ENCODE measurements around the gene MLX.
"Not testable (repeated sequence)": the region's sequence is repeated elsewhere in the genome, so short reads cannot be mapped to it uniquely, and the experiment has no call there.

MLX gene

DNA sequence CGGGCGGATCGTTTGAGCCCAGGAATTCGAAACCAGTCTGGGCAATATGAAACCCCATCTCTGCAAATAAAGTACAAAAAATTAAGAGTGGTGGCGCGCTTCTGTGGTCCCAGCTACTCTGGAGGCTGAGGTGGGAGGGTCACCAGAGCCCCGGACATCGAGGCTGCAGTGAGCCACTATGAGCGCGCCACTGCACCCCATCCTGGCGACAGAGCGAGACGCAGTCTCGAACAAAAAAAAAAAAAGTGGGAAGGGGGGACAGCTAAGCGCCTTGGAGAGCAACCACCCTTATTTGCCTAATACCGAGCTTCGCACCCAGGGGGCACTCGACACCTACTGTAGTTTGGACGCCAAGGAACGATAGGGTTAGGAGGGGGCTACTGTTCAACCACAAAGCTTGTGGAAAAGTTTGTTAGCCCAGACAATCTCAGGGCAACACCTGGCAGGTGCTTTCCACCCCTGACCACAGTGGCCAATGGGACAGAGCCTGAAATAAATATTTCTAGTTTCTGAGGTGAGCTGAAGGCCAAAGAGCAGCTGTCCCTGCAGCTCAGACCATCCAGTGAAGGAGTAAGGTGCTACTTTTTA, 11.5 kb downstream of the MLX start:
- DNase-seq (ENCODE audit: low read depth in 2 of 2), result peak; percentile 58 to 60

DNA sequence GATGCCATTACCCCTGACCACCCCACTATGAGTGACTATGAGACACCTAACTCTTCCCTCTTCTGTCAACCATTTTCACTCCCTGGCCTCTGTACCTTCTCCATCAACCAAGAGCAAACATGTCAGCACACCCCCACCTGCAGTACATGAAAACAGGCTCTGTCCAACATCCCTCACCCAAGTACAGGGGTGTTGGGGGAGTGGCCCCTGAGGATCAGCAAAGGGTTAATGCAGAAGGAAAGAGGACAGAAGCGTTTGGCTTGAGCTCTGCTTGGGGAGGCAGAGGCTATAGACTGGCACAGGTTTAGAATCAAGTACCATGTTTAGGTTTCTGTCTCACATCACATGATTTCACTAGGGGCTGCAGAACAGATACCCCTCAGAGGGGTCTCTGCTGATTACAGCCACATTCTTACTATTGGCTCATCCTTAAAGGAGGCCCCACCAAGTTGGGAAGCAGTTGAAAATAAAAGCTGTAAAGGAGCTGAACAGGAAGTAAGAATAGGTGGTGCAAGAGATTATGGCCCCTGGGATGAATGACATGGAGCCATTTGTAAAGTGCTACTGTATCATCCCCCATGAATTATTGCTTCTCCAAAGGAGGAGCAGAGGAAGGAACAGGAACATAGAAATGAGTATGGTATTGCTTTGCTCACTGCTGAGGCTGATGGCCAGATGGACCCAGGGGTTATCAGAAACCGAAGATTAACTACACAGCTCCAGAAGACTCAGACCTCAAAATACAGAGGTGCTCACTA, 13.1 kb downstream of the MLX start:
- no peak for DNase-seq (ENCODE audit: low read depth in 2 of 2)

DNA sequence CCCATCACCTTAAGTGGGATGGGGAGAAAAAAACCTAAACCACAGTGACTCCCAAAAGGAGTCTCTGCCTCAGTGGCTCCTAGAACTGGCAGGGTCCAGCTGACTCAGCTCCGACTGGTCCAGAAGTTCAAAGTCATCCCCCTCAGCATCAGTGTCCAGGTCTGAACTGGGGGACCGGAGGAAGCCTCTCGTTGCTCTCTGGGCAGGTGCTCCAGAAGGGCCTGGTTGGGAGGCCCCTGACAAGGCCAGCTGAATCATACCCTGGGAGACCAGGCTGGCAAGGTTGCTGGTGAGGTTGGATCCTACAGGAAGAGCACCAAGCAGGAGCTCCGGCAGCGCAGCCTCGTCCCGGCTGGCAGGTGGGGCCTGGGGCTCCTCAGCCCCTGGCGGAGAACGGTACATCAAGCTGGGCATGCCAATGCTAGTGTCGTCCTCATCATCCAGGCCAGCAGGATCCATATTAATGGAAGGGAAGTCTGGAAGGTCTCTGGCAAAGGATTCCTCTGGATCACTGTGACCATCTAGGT, 14.9 kb downstream of the MLX start:
- DNase-seq (ENCODE audit: low read depth in 2 of 2), result no peak

DNA sequence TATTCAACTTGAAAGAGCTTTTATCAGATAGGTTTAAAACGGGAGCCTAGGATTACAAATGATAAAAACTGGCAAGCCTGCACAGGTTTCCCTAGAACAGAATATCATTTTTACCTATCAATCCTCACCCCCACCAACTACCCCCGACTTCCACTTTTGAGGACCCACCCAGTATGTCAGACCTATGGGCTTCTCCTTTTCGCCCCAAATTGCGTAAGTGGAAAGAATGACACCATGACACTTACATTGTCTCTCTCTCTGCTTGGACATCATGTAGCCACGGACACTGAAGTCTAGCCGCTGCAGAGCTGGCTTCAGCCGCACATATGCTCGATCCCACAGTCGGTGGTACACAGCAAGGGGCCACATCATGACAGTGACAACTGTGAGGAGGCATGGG, 18.0 kb downstream of the MLX start:
- no peak for DNase-seq (ENCODE audit: low read depth in 2 of 2)

DNA sequence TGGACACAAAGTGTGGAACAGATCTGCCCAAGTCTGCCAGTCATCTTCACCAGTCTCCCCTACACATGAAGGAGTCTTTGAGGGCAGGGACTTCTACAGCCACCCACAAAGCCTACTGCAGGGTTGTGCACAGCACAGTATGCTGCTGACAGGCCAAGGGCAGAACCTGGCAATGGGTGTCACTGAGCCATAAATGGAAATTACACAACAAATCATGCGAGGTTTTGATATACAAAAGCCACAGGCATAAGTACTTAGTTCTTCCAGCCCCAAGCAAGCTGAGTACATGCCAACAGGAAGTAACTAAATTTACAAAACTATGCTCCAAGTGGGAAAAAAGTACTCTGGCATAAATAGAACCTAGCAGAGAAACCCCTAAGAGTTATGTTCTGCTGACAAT, 18.5 kb downstream of the MLX start:
- no peak for DNase-seq (ENCODE audit: low read depth in 2 of 2)

DNA sequence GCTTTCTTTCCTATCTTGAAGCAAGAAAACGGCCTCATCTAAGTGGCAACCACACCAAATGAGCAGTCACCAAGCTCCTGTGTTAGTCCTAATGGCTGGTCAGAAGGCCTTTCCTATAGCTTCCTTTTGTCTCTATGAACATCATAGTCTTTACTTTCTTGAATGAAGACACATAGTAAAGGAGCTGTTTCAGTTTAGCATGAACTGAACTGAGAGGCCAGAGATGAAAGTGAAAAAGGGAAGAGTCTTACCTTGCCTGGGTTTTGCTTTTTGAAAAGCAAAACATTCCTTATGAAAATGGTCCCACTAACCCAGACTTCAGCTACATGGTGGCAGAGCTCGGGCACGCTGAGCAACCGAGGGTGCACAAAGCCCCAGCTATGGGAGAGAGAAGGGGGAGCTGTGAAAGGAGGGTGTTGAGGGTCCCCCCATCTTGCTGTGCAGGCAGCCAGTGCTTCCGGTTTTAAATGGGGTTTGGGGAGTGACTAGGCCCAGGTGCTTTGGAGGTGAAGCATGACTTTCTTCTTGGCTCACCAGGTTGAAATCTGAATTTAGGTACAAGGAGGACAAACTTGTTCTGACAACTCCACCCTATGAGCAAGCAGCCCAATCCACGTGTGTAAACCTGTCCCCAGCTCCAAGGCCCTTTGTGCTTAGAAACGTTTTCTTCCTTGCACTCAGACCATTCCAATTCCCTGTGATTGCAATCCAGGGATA, 19.8 kb downstream of the MLX start:
- no peak for DNase-seq (ENCODE audit: low read depth in 2 of 2)

DNA sequence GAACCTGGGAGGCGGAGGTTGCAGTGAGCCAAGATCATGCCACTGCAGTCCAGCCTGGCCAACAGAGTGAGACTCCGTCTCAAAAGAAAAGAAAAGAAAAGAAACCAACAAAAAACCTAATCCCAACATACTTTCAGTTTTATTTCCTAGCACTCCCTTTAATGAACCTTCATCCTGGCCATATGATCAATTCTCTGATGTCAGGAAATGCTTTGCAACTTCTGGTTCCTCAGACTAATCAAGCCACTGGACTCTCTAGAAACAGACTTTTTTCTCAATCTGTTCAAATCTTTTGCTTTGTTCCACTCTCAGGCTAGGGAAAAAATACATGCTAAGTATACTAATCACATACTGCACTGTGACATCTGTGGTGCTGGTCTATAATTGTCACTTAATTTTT, 24.0 kb downstream of the MLX start:
- no peak for DNase-seq (ENCODE audit: low read depth in 2 of 2)

DNA sequence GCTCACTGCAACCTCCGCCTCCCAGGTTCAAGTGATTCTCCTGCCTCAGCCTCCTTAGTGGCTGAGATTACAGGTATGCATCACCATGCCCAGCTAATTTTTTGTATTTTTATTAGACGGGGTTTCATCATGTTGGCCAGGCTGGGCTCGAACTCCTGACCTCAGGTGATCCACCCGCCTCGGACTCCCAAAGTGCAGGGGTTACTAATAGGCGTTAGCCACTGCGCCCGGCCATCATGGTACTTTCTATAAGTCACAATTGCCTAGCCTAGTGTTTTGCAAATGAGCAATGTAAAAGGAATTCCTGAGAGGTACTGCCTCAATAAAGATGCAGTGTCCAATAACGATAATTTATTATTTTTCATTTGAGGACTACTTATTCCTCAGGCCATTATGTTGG, 24.5 kb downstream of the MLX start:
- no peak for DNase-seq (ENCODE audit: low read depth in 2 of 2)

DNA sequence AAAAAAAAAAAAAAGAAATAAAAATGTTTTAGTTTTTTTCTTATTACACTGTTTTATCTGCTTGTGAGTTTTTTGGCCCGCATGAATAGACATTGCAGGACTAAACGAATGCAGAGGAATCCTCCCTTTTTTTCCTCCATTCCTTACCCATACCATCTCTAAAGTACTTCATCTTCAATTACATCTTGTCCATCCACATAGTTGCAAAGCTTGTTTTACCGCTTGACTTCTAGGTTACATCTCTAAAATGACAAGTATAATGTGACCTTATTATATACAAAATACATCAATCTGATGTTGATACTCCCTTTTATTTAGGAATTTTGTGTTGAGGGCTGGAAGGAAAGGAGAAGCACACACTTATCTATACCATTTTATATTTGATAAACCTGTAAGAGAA, 29.5 kb downstream of the MLX start:
- no peak for DNase-seq (ENCODE audit: low read depth in 2 of 2)

DNA sequence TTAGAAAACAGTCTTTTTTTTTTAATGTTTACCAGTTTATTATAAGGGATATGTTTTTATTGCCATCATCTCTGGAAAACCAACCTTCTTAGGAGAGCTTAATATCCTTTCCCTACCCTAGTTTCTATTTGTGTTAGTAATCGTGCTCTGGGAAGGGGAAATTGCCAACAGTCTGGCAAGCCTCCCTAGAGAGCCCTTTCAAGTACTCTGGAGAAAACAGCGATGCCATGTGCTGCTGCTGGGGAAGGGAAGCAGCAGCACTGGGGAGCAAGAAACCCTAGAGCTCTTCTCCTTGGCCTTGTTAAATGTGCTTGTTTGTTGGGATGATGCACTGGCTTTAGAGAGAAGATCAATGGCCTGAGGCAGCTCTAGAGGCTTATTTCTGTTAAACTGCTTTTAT, 32.0 kb downstream of the MLX start:
- DNase-seq (ENCODE audit: low read depth in 2 of 2), result no peak

DNA sequence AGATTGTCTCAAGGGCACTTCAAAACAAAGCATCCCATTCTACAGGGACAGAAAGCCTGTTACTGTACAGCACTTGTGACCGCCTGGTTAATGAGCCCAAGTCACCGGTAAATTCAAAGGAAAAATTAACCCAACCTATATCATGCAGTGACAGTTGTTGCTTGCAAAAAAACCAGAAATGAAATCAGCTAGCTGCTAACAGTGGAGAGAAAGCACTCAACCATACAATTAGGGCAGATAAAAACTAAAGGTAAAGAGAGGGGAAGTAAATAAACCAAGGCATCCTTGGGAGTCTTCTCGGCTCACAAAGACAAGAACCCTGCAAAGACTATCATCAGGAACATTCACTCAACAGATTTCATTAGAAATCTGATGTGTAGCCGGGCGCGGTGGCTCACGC, 36.4 kb downstream of the MLX start:
- DNase-seq (ENCODE audit: low read depth in 2 of 2), result no peak

DNA sequence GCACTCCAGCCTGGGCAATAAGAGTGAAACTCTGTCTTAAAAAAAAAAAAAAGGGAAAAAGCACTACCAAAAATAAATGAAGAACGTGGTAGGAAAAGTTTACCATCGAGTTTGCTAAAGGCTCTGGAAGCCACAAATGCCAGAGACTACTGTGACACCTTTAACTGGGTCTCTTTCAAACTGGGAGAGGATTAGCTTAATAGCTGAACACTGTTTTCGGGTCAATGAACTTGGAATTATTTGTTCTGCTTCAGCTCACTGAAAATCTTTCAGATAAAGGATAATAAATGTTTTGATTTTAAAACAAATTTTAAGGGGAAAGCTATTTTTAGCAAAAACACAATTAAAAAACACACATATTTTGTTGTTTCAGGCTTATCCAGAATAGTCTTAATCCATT, 40.9 kb downstream of the MLX start:
- DNase-seq (ENCODE audit: low read depth in 2 of 2), result no peak

DNA sequence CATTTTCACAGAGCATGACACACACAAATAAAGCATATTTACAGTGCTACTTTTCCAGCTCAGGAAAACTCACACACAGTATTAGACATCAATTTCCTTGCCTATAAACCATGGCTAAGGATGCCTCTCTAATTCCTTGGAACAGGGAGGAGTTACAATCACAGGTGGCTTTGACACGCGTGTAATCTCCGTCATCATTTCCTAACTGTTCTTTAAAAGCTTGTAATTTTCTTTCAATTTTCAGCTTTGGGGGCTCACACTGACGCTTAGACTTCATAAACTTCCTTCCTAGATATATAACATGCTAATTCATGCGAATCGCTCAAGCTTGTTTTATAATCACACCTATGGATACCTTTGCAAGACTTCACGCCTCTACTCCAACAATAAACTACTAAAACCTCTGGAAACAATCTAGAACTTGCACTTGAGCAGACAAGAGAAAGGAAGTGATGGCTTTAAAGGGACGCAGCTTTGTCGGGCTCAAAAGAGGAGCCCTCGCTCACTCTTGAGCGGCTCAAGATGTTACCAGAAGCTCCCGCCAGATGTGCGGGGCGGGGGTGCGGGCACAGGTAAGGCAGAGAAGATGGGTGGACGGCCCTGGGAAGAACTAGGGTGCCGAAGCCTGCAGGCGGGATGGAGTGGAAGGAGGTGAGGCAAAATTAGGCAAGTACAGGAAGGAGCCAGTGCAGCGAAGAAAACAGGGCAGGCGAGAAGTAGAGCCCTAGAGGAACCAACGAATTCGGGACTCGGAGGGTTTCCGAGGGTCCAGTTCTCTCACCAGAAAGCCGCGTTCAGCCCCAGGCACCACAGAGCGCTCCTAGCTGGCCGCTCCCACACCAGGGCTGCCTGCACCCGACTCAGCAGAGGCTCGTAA, 41.6 kb downstream of the MLX start:
- DNase-seq (ENCODE audit: low read depth in 2 of 2), result no peak

DNA sequence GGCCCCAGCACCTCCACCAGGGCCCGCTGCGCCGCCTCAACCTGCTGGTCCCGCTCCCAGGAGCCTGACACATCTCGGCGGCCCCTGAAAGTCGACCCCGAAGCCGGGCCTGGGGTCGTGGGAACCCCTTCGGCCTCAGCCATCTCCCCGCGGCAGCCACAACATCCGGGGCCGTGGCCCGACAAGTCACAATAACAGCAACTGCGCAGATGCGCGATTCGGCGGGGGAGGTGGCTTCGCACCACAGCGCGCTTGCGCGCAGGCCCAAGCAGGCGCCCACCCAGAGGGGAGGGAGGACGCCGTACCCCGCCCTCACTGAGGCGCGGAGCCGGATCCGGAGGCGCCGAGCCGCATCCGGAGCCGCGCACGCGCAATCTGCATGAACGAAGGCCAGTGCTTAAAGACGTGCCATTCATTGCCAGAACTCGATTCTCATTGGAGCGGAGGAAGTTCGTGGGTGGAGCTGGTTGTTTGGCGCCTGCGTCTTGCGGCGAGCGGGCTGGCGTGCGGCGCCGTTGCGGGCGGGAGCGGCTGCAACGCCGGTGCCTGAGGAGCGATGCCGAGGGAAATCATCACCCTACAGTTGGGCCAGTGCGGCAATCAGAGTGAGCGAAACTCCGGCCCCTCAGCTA, 42.4 kb downstream of the MLX start, which contains the start of the genes RETREG3 and TUBG1:
Gene RETREG3 (minus strand): TSS at position 193 of the 632 bp plus-strand sequence. CDS start 50 bp downstream, at position 143.
Gene TUBG1 (plus strand): TSS at position 502 of the 632 bp plus-strand sequence. CDS start 55 bp downstream, at position 557.
- peak; percentile 99 for DNase-seq (ENCODE audit: low read depth in 2 of 2)

DNA sequence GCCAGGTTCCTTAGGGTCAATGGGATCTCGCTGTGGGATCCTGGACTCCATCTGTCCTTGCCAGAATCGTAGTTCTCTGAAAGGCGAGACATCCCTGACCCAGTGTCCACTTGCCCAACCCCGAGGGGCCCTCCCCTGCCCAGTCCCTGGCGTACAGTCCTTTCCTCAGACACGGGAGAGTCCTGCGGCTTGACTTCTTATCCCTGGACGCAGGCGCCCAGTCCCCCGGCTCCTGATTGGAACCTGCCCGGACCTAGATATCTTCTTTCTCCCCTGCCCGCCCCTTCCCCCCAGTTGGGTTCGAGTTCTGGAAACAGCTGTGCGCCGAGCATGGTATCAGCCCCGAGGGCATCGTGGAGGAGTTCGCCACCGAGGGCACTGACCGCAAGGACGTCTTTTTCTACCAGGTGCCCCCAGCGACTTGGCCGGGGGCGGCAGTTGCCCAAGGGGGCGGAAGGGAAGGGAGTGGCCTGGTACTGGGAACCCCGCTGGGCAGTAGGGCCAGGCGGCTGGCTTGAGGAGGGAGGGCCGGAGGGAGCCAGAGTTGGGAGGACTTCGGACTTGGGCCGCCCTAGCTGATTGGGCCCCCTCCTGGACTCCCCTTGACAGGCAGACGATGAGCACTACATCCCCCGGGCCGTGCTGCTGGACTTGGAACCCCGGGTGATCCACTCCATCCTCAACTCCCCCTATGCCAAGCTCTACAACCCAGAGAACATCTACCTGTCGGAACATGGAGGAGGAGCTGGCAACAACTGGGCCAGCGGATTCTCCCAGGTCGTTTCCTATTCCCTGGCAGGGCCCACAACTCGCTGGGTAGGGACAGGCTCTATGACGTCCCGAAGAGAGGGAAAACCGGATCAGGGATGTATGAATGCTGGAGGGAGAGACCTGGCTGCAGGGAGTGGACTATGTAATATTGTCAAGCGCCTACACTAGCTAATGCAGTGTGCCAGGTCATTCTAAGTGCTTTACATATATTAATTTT, 43.2 kb downstream of the MLX start:
- not testable (repeated sequence) for DNase-seq (ENCODE audit: low read depth in 2 of 2)

DNA sequence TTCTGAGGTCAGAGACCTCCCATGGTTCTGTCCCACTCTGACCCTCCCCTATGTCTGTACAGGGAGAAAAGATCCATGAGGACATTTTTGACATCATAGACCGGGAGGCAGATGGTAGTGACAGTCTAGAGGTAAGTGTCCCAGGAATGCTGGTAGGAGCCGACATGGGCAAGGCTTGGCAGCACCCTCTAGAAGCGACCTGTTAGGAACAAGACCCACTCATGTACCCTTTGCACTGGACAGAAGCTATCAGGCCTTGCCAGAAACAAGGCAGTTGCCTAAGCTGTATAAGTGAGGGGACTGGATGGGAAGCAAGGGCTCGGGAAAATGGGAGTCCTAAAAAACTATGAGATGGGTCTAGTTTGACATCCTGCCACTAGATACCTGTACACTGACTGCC, 45.1 kb downstream of the MLX start:
- DNase-seq (ENCODE audit: low read depth in 2 of 2), result no peak

DNA sequence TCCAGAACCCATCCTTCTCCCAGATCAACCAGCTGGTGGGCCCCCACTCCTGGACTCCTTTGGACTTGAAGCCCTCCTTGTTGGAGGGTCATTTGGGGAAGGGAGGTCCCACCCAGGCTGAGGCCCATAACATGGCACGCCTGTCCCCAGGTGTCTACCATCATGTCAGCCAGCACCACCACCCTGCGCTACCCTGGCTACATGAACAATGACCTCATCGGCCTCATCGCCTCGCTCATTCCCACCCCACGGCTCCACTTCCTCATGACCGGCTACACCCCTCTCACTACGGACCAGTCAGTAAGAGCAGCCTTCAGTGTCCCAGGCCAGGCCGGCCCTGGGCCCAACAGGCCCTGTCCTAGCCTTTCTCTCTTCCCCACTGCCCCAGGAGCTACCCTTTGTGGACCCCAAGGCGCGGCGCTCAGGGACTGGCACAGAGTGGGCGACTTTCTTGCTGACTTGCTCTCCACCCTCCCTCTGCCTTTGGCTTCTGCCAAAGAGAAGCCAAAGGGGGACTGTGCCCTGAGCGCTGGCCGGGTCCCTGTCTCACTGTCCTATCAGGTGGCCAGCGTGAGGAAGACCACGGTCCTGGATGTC, 46.9 kb downstream of the MLX start:
- DNase-seq (ENCODE audit: low read depth in 2 of 2), result no peak

DNA sequence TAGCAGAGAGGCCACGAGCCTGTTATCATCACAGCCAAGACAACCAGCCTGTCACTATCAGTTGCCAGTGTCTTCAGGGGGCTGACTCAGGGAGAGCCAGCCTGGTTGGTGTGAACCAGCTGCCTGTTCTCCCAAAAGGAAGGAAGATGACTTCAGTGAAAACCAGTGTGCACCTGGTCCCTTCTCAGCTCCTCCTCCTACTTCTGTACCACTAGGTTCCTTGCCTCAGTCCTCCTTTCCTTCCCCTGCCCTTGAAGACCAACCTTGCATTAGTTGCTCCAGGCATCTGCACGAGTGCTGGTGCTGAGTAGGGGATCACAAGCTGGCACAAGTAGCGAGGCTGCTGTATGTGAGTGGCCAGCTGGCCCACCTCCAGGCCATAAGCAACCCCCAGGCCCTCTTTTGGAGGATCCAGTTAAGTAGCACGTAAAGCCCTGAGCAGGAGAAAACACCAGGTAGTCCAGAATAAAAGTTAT, 51.1 kb downstream of the MLX start:
- DNase-seq (ENCODE audit: low read depth in 2 of 2), result no peak

DNA sequence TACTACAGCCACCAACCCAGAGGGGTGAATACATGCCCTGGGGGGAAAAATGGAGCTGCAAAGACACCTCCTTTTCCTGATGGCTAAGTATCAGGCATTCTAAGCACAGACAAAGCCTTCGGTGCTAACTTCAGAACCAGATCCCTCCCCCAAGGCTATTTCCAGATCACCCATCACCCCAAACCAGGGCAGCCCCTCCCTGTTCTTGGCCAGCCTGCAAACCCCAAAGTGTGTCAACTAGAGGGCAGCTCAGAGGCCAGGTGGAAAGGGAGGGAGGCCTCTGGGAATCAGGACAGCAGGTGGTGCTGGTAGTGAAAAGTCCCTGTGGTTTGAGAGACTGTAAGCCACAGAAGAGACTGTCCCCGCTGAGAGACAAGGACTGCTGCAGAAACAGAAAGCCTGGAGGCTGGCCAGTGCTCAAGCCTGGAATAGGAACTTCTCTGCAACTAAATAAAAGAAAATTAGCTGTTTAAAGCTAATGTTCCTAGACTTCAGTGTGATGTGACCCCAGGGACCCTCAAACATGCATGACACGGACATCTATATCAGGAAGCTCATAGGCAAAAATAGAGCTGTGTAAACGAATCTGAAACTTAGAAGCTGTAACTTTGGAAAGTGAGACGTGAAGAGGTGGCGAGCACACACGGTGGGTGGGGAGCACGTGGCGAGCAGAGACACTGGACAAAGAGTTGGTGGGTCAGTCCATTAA, 51.7 kb downstream of the MLX start:
- no peak for DNase-seq (ENCODE audit: low read depth in 2 of 2)
